Smooth muscle cell (in vitro differentiated cells): ENCODE measurements around the gene EQTN. TPM values are rescaled to one million over a fixed set of nuclear protein-coding genes. Genes with fewer than 3 reads are reported as not detected.

Source experiments
- DNase-seq: peaks from one replicate; lab custom pipeline; 2025; ENCODE audit not compliant: unreplicated experiment; lab: John Stamatoyannopoulos, UW
- H2AFZ ChIP-seq: fragments of 200-600 bp; sonication (generic); 2 replicates; pipeline ENCODE4 v1.6.0; 2016; ENCODE audit warnings: antibody characterized with exemption, low read depth, mild to moderate bottlenecking
- H3F3A ChIP-seq: fragments of 200-600 bp; sonication (generic); 2 replicates; pipeline ENCODE4 v1.6.0; 2017; ENCODE audit warnings: antibody characterized with exemption, low read depth
- H3K27ac ChIP-seq: fragments of 200-600 bp; sonication (generic); 2 replicates; pipeline ENCODE4 v1.5.1; 2016; ENCODE audit warnings: low read depth, mild to moderate bottlenecking
- H3K27me3 ChIP-seq: fragments of 200-600 bp; sonication (generic); 2 replicates; pipeline ENCODE4 v1.6.1; 2016; ENCODE audit warnings: low read depth, mild to moderate bottlenecking
- H3K36me3 ChIP-seq: fragments of 200-600 bp; sonication (generic); 2 replicates; pipeline ENCODE4 v1.5.1; 2016; ENCODE audit warnings: low read depth
- H3K4me1 ChIP-seq: fragments of 200-600 bp; sonication (generic); 2 replicates; pipeline ENCODE4 v1.5.1; 2016; ENCODE audit warnings: low read depth
- H3K4me2 ChIP-seq: fragments of 200-600 bp; sonication (generic); 2 replicates; pipeline ENCODE4 v1.6.0; 2016; ENCODE audit warnings: mild to moderate bottlenecking
- H3K4me3 ChIP-seq: fragments of 200-600 bp; sonication (generic); 2 replicates; pipeline ENCODE4 v1.5.1; 2016; ENCODE audit warnings: mild to moderate bottlenecking
- H3K79me2 ChIP-seq: fragments of 200-600 bp; sonication (generic); 2 replicates; pipeline ENCODE4 v1.6.0; 2016; ENCODE audit warnings: low read depth, mild to moderate bottlenecking
- H3K9ac ChIP-seq: fragments of 200-600 bp; sonication (generic); 2 replicates; pipeline ENCODE4 v1.6.0; 2016; ENCODE audit warnings: low read depth
- H3K9me3 ChIP-seq: fragments of 200-600 bp; sonication (generic); replicated peaks from 2 replicates; pipeline ENCODE4 v1.5.1; 2016; ENCODE audit warnings: low read depth
- H4K20me1 ChIP-seq: fragments of 200-600 bp; sonication (generic); 2 replicates; pipeline ENCODE4 v1.6.0; 2016; ENCODE audit warnings: low read depth
- CTCF ChIP-seq: fragments of 200-600 bp; sonication (generic); IDR thresholded peaks from 2 replicates; pipeline ENCODE4 v1.5.1; 2017; ENCODE audit warnings: borderline replicate concordance, mild to moderate bottlenecking, antibody characterized with exemption; ENCODE audit not compliant: insufficient read depth, poor library complexity, severe bottlenecking
- WGBS: methylation state at CpG from one replicate; pipeline ENCODE4 v1.1.7; 2016; ENCODE audit warnings: low lambda C conversion rate; 5-methylcytosine and 5-hydroxymethylcytosine counted together
- polyA plus RNA-seq: library from polyadenylated mRNA; unstranded; fragments of >200 nt; fragmentation: Nextera tagmentation; extraction: Ambion mirVana; gene quantifications from 2 replicates; pipeline ENCODE4 v1.2.1, GENCODE V29; 2016
- total RNA-seq: library from RNA; depleted of rRNA; stranded (reverse); fragments of >200 nt; gene quantifications from 2 replicates; pipeline ENCODE4 v1.2.3, GENCODE V29; 2014

Gene EQTN
- total RNA-seq (not detected in 2 replicates), polyA plus RNA-seq (not detected in 2 replicates)

GRCh38 chr9:27297050-27297449 is at the start of gene EQTN:
Gene EQTN, minus strand, starts transcription at chr9:27297150. Its CDS starts 95 bp downstream, at chr9:27297055.
- Histone ChIP-seq H3K4me2 (no peak within 1 kb of the TSS), H3K4me1 (no peaks in the 10 kb centered on the region), H3K27me3 (no peaks in the 10 kb centered on the region), H3K9me3 (no peaks in the 10 kb centered on the region), H3K4me3 (no peak within 1 kb of the TSS), H2AFZ (no peak within 1 kb of the TSS), H3K36me3 (no peaks in the 10 kb centered on the region), H4K20me1 (no peaks in the 10 kb centered on the region), H3K9ac (no peak within 1 kb of the TSS), H3K79me2 (no peaks in the 10 kb centered on the region), H3K27ac (no peak within 1 kb of the TSS), H3F3A (no peaks in the 10 kb centered on the region)
- TF ChIP-seq CTCF, result no peak
- no peak for DNase-seq
- WGBS, result 74% methylated on average over 7 of the region's 7 CpGs

DNA sequence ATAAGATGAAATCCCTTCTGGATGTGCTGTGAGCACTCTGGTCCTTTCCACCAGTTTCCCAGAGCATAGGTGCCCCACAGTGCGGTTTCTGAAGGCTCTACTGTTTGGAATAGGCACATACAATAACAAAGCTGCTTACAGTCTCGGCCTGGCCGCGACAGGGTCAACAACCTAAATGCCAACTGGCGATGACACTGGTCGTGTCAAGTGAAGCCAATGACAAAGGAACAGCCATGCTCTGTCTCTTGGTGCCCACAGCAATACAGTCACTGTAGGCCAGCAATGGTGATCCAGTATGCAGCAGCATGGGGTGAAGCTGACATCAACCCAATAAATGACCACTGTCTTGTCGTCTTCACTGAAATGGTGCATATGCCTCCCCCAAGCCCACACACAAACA is 47.8 kb upstream of the EQTN start:
- Histone ChIP-seq H3K27me3 (no peaks in the 10 kb centered on the region), H3F3A (no peaks in the 10 kb centered on the region), H3K36me3 (no peaks in the 10 kb centered on the region), H3K79me2 (no peaks in the 10 kb centered on the region), H3K9me3 (no peaks in the 10 kb centered on the region), H3K4me2 (no peak overlapping the region), H2AFZ (no peak overlapping the region), H3K4me1 (peaks cover 13% of the 10 kb centered on the region), H3K9ac (no peak overlapping the region), H3K27ac (no peak overlapping the region), H3K4me3 (no peak overlapping the region), H4K20me1 (no peaks in the 10 kb centered on the region)
- no peak for TF ChIP-seq CTCF
- 97% methylated on average over 7 of the region's 7 CpGs for WGBS
- no peak for DNase-seq

DNA sequence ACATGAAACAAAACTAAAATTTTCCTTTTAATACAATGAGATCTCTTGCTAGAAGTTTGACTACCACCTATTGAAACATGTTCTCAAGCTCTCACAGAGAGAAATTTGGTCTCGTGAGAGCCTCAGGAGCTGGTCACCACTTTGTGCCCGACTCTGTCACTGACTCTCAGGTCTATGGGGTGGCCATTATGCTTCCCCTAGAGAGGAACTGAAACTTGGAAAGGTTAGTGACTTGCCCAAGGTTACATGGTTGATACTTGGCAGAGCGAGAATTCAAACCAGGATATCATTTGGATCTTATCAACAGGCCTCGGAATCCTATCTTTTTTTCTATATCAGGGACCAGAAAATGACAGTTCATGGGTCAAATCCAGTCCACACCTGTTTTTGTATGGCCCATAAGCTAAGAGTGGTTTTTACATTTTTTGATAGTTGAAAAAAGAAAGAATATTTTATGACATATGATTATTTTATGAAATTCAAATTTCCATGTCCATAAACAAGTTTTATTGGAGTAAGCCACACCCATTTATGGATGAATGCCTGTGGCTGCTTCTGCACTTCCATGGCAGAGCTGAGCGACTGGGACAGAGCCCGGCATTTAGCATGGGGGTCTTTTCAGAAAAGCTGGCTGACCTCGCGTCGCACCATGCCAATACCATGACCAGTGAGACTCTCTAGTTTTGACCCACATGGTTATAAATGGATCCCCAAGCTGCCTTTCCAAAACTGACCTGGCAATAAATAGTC is 44.8 kb upstream of the EQTN start:
- Histone ChIP-seq H3K4me2 (no peak overlapping the region), H3K4me1 (peaks cover 13% of the 10 kb centered on the region), H3F3A (no peaks in the 10 kb centered on the region), H3K27ac (no peak overlapping the region), H3K9me3 (no peaks in the 10 kb centered on the region), H2AFZ (no peak overlapping the region), H4K20me1 (no peaks in the 10 kb centered on the region), H3K4me3 (no peak overlapping the region), H3K36me3 (no peaks in the 10 kb centered on the region), H3K79me2 (no peaks in the 10 kb centered on the region), H3K27me3 (no peaks in the 10 kb centered on the region), H3K9ac (no peak overlapping the region)
- TF ChIP-seq CTCF, result no peak
- DNase-seq, result no peak
- 96% methylated on average over 9 of the region's 9 CpGs for WGBS
